ENCODE measurements around the gene ZFP91.

The ZFP91 gene, protein sequence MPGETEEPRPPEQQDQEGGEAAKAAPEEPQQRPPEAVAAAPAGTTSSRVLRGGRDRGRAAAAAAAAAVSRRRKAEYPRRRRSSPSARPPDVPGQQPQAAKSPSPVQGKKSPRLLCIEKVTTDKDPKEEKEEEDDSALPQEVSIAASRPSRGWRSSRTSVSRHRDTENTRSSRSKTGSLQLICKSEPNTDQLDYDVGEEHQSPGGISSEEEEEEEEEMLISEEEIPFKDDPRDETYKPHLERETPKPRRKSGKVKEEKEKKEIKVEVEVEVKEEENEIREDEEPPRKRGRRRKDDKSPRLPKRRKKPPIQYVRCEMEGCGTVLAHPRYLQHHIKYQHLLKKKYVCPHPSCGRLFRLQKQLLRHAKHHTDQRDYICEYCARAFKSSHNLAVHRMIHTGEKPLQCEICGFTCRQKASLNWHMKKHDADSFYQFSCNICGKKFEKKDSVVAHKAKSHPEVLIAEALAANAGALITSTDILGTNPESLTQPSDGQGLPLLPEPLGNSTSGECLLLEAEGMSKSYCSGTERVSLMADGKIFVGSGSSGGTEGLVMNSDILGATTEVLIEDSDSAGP

DNA sequence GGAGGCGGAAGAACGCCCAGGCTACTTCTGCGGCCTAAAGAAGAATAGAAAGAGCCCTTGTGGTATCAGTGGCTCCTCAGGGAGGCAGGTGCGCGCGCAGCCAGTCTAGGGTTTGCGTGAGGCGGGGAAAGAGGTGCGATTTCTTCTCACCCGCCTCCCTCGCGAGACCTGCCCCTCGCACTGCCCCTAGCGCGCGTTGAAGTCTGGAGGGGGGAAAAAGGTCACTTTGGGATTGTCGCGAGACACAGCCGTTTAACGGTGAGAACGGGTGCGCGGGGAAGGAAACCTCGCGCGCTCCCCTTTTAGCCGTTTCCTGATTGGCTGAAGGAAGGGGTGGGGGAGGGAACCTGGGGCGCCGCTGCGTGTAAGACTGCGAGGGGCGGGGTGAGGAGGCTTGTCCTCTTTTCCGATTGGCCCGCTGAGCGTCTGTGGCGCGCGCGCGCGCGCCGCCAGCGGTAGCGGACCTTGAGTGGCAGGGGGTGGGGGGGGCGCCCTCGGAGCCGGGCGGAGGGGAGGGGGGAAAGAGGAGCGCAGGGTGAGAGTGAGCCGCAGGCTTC lies at the start of gene ZFP91:
Gene ZFP91, plus strand, starts transcription at position 429 of the 557 bp plus-strand sequence. CDS start 219 bp downstream, outside the sequence.
- peak; percentile 95 for DNase-seq

DNA sequence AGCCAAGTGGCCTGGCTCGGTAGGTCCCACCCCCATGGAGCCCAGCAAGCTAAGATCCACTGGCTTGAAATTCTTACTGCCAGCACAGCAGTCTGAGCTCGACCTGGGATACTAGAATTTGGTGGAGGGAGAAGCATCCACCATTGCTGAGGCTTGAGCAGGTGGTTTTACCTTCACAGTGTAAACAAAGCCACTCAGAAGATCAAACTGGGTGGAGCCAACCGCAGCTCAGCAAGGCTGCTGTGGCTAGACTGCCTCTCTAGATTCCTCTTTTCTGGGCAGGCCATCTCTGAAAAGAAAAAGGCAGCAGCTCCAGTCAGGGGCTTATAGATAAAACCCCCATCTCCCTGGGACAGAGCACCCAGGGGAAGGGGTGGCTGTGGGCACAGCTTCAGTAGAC lies 48.6 kb upstream of the ZFP91 start:
- DNase-seq = no peak

GRCh38 chr11:58531865-58532341 lies 47.0 kb upstream of the ZFP91 start:
- DNase-seq = no peak

GRCh38 chr11:58546841-58547240 lies 32.0 kb upstream of the ZFP91 start:
- DNase-seq = no peak

GRCh38 chr11:58549644-58550043 lies 29.2 kb upstream of the ZFP91 start:
- no peak for DNase-seq

- DNase-seq = no peak
Measured at GRCh38 chr11:58560842-58561241, 18.0 kb upstream of the ZFP91 start.

DNA sequence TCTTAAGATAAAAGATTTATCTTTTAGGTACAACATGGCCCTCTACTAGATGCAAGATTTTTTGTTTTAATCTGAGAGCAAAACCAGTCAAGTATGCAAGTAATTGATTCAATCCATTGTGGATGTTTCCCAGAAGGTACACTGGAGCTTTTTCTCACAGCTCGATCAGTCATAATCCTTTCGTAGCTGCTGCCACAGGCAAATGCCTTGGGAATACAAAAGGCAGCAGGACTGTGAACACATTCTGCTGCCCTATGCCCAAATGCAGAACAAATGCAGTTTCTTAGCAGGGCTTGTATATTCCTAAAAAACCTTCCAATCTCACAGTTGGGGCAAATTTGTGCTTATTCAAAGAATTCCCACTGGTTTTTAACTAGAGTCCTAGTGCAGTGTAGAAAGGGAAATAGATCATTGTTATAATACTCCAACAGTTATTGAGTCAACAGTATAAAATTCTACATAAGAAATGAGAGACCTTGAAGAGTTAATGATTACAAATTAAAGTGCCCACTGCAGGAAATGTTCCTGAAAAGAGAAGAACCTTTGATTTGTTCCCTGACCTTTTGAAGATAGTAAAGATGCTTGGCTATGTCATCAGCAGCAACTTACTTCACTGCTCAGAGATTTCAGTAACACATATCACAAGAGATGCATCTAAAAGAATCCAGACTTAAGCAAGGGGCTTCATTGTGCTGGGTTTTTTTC lies 17.3 kb upstream of the ZFP91 start:
- DNase-seq = no peak

GRCh38 chr11:58562375-58562800 lies 16.5 kb upstream of the ZFP91 start:
- no peak for DNase-seq

- DNase-seq = no peak
Measured at GRCh38 chr11:58564231-58564630, 14.6 kb upstream of the ZFP91 start.

- DNase-seq = peak; percentile 83 to 84
Measured at GRCh38 chr11:58567889-58568512, 10.9 kb upstream of the ZFP91 start.

DNA sequence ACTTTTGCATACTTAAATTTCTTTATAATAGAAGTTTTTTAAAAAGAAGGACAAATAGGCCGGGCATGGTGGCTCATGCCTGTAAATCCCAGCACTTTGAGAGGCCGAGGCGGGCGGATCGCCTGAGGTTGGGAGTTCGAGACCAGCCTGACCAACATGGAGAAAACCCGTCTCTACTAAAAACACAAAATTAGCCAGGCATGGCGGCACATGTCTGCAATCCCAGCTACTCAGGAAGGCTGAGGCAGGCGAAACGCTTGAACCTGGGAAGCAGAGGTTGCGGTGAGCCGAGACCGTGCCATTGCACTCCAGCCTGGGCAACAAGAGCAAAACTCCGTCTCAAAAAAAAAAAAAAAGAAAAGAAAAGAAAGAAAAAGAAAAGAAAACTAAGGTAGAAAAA lies 6.0 kb upstream of the ZFP91 start:
- peak; percentile 40 to 48 for DNase-seq

GRCh38 chr11:58573451-58574104 lies 5.3 kb upstream of the ZFP91 start:
- peak; percentile 77 to 80 for DNase-seq

DNA sequence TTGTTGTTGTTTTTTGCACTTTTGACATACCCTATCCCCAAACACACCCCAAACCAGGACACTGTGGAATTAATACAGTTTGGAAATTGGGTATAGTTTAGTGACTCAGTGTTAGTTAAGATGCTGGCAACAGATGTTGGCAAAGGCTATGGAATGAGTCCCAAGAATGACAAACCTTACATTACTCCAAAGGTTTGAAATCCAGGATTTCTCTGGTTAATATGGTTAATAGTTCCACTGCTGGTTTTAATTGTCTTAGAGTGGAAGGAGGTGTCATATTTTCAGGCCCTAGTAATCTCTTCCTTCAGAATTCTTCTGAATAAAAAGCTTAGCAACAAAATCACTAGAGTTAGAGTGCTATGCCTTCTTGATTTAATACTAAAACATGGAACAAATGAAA lies 4.0 kb upstream of the ZFP91 start:
- DNase-seq = no peak

DNA sequence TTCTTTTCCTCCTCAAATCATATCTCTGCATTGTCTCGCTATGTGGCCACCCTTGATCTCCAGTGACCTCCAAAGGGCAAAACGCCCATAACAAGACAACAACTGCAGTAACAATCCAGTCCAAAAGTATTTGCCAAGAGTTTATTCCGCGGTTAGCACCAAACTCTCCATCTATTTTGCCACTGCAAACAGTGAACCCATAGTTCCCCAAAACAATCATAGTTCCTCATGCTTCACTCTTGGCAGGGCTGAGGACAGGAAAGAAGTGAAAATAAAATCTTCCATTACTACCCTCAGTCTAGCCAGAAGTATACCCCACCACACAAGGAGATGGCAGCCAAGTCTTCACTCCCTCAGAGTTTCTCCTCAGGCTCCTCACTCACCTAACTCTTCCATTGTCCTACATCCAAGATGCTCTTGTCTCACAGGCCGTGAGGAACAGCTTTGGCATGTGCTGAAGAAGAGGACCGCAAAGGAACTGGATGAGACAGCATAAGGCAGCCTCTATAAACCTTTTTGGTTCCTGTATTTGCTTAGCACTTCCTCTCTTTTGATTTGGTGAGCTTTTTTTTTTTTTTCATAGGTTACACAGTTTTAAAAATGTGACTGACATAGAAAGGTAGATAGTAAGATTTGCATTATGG lies 3.4 kb upstream of the ZFP91 start, which contains the start of gene LPXN:
Gene LPXN, minus strand, starts transcription at position 480 of the 644 bp plus-strand sequence. Its CDS starts 84 bp downstream, at position 396.
- peak; percentile 69 to 70 for DNase-seq

DNA sequence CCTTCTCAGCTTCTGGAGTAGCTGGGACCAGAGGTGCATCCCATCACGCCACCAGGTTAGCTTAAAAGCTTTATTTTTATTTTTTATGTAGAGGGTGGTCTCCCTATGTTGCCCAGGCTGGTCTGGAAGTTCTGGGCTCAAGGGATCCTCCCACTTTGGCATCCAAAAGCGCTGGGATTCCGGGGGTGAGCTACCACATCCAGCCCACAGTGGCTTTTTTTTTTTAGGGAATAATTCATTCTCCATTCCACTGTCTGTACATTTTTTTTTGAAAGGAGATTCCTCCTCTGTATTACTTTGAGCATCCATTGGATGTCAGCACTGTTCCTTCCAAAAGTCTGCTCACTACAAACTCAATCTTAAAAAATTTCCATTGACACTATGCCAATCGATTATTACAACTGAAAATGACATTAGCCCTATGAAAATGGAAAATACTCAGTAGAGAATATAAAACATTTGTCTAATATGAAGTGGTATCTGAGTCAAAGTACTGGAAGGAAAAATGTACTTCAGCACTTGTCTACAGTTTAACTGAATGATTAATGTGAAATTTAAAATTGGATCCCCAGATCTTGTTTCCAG lies 1.9 kb upstream of the ZFP91 start:
- DNase-seq = no peak

GRCh38 chr11:58577555-58578135 lies 1.2 kb upstream of the ZFP91 start:
- DNase-seq = peak; percentile 86 to 88

DNA sequence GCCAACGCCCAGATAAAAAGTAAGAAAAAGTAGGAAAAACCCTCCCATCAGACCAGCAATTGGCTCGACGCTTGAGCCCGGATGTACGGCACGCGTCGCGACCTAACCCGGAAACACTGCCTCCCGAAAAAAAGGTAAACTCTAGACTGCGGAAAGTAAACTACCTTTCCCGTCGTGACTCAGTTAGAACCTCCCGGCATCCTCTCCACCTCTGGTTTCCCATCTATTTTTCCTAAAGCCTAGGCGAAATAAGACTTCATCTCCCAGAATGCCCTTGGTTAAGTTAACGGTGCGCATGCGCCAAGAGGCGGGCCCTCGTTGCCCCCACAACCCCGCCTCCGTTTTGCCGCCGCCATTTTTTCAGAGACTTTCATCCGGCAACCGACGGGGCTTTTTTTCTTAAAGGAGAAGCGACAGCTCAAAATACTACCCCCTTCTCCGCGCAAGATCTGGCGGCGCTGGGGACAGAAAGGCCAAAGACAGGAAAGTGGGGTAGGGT lies 678 bp upstream of the ZFP91 start:
- DNase-seq = peak; percentile 93 to 94

GRCh38 chr11:58579192-58580129 lies 598 bp downstream of the ZFP91 start:
- DNase-seq = peak; percentile 91 to 93

GRCh38 chr11:58580311-58580710 lies 1.4 kb downstream of the ZFP91 start:
- DNase-seq = no peak

Data from activated T-cell treated with anti-CD3 and anti-CD28 coated beads, Interleukin-2, amount 50 U/mL, for 48 hours (primary cell).